HG02970 (cell line): Measurements from ENCODE around the gene P2RX6.

ENCODE experiments used
- ATAC-seq: cut with Tn5 transposase; IDR thresholded peaks from one replicate; pipeline ENCODE4 v1.9.1; 2021; ENCODE audit warnings: mild to moderate bottlenecking, moderate library complexity, moderate number of reproducible peaks; ENCODE audit not compliant: unreplicated experiment, low FRiP score

Gene P2RX6

DNA sequence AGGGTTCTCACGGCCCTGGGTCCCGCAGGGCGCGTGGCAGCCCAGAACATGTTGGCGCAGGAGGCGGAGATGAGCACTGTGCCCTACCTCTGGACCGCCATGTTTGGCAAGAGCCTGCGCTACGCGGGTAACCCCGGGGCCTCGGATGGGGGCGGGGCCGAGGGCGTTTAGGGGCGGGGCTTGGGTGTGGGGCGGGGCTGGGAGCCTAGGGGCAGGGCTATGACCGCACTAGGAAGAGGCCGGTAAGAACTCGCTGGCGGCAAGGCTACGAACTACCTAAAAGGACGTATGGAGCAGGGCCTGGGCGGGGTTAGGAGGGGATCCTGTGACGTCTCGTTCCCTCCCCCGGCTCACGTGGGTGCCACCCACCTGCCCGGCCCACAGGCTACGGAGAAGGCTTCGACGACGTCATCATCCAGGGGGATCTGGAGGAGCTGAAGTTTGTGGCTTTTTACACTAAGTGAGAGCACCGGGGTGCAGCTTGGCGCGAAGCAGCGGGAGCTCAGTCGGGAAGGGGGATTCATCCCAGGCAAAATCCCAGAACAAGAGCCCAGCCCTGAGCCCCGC lies 35.6 kb upstream of the P2RX6 start:
- no peak for ATAC-seq

GRCh38 chr22:20979940-20980453 lies 35.0 kb upstream of the P2RX6 start:
- no peak for ATAC-seq

GRCh38 chr22:20980523-20980922 lies 34.4 kb upstream of the P2RX6 start:
- no peak for ATAC-seq

DNA sequence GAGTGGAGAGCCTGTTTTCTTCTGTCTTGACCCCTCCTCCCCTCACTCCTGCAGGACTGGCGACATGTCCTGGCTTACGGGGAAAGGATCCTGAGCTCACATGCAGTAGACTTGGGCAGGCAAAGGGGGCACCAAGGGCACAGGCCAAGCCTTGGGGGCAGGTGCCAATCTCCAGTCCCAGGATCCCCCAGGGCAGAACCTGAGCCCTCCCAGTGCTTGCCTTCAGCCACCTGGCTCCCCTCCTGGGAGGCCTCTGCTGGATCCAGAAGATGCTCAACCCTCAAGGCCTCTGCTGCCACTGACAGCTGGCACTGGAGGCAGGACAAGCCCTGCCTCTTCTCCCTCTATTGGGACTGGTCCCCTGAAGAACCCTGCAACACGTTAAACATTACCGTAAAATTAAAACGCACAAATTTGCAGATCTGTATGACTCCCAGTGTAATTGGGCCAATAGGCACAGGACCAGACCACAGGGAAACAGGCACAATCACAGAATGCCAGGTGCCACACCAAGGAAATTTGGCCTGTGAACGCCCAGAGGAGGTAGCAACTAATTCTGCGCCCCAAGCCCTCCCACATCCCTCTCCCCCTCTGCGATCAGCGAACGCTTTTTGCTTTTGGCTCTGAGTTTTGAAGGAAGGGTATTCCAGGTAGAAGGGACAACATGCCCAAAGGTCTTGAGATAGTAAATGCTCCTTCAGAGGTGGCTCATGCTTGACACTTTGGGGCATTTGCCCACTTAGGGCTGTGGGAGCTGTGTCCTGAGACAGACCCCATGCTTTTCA lies 33.8 kb upstream of the P2RX6 start:
- no peak for ATAC-seq

GRCh38 chr22:20981787-20982562 lies 33.0 kb upstream of the P2RX6 start, which contains the start of gene LZTR1:
TSS of gene LZTR1 (plus strand) at chr22:20982297. CDS start at chr22:20982372, 75 bp downstream.
- ATAC-seq = peak; percentile 70

DNA sequence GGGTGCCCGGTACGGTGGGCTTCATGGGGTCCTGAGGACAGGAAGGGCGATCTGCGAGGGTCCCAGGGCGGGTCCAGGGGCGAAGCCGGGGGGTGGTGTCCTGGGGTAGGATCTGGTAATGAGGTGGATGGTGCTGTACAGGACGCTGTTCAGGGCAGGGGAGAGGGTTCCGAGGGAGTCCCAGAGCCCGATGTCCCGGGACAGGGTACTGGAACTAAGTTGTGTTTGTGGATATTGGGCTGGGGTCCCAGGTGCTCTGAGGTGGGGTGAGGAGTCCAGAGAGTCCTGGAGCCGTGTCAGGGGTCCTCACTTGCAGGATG lies 32.4 kb upstream of the P2RX6 start:
- ATAC-seq = peak; percentile 5

- ATAC-seq = no peak
These were observed 31.7 kb upstream of the P2RX6 start for GRCh38 chr22:20983081-20983771.

GRCh38 chr22:20985720-20986119 lies 29.2 kb upstream of the P2RX6 start:
- no peak for ATAC-seq

GRCh38 chr22:20986365-20986764 lies 28.6 kb upstream of the P2RX6 start:
- ATAC-seq = no peak

GRCh38 chr22:20987375-20987774 lies 27.6 kb upstream of the P2RX6 start:
- ATAC-seq = no peak

GRCh38 chr22:20988573-20989322 lies 26.2 kb upstream of the P2RX6 start:
- ATAC-seq = no peak

DNA sequence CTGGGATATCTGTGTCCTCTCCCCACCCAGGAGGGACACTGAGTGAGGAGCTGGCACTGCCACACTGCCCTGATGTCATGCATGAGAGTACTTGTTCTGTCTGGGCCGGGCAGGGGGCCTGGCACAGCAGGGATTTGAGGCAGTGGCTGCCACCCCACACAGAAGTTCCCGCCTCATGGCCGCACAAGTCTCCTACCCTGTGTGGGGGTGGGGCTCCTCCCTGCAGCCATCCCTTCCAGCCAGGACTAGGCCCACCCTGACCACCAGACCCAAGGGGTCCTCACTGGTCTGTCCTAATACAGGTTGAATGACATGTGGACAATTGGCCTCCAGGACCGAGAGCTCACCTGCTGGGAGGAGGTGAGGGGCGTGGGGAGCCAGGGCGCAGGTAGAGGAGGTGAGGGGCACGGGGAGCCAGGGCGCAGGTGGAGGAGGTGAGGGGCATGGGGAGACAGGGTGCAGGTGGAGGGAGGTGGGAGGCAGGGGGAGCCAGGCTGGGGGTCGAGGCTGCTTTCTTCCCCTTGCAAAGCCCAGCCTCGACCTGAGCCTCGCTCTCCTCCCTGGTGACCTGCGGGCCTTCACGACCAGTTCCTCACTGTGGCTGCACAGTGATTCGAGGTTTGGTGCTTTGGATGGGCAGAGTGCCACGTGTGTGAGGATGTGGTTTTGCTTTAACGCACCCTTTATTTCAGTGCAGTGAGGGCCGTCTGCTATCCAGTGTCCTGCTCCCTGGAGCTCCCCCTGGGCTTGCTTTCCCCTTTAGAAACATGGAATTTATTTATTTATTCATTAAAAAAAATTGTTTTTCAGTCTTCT lies 25.4 kb upstream of the P2RX6 start:
- ATAC-seq = no peak

DNA sequence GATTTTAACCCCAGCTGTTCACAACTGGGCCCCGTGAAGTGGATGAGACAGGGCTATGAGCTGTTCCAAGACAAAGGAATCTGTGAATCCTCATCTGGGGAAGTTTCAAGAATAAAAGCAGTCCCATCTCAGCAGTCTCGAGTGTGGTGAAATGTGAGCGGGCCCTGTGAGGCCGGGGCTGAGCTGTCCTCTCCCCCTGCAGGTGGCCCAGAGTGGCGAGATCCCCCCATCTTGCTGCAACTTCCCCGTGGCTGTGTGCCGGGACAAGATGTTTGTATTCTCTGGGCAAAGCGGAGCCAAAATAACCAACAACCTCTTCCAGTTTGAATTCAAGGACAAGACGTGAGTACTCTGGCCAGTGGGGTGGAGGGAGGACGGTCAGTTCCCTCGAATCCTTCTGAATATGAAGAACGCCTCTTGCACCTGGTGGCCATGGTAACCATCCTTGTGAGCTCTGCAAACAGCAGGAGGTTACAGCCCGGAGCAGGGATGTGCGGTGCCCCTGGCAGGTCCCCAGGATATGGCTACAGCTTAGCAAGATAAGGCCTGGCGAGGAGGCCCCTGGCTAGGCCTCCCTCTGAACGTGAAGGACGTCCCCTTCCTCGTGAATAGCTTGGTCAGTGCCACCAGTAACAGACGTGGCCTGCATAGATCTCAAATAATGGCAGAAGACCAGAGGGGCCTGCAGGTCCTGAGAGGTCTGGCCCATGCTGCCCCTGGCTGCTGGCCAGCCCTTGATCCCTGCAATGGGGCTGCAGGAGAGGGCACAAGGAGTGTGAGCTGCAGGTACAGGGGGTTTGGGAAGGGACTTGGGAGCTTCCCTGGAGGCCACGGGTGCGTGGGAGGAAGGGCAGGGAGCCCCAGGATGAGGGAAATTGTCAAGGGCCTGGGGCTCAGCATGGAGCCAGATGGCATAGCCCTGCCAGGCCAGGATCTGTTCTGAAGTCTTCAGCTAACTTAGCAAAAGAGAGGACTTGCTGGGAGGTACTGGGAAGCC lies 24.5 kb upstream of the P2RX6 start:
- no peak for ATAC-seq

- no peak for ATAC-seq
These were observed 23.5 kb upstream of the P2RX6 start for GRCh38 chr22:20991252-20992055.

DNA sequence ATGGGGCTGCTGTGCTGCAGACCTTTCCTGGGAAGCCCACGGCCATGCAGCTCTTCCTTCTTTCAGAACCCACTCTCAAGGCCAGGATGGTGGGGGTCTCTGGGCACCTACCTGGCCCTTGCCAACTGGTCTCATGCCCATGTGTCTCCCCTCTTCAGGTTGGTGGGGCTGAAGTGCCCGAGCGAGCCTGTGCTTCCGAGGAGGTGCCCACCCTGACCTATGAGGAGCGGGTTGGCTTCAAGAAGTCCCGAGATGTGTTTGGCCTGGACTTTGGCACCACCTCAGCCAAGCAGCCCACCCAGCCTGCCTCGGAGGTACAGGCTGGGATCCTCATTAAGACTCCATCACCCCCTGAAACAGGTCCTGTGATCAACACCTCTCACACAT lies 22.9 kb upstream of the P2RX6 start:
- no peak for ATAC-seq

DNA sequence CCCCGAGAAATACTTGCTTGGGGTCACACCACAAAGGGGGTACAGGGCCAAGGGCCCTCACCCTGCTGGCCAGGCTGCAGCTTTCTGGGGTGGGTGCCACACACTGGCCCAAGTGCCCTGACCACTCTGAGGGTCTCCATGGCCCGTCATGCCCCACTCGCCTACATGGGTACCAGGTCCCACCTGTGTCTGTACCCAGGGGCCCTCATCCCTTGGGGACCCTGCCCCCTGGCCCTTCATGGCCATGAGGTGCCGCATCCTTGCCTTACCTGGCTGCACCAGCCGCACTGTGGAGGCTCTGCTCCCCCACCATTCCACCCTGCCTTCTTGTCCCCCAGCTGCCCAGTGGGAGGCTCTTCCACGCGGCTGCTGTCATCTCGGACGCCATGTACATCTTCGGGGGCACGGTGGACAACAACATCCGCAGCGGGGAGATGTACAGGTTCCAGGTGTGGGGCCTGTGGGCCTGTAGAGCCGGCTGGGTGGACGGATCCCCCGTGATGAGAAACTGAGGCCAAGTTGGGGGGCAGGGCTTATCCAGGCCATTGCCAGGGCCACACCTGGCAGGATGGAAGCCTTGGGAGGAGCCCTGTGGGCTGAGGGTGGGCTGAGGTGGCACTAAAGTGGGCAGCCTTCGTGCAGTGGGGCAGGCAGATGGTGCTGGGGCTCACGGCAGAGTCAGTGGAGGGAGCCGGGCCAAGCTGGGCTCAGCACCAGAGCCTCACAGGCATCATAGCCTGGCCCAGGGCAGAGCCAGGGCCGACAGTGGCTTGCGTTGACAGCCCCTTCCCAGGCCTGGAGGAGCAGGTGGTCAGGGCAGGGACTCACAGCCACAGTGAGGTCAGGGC lies 22.3 kb upstream of the P2RX6 start:
- no peak for ATAC-seq
